ENCODE data around the gene EEF1A2.

EEF1A2 gene

GRCh38 chr20:63497946-63498935 is 642 bp downstream of the EEF1A2 start:
- DNase-seq = no peak

- no peak for DNase-seq
These were observed 1.5 kb downstream of the EEF1A2 start for GRCh38 chr20:63497138-63497945.

GRCh38 chr20:63496596-63497120 is 2.2 kb downstream of the EEF1A2 start:
- no peak for DNase-seq

- DNase-seq = no peak
These were observed 2.9 kb downstream of the EEF1A2 start for GRCh38 chr20:63495741-63496595.

GRCh38 chr20:63495167-63495720 is 3.6 kb downstream of the EEF1A2 start:
- no peak for DNase-seq

GRCh38 chr20:63494420-63495166 is 4.3 kb downstream of the EEF1A2 start:
- DNase-seq = no peak

GRCh38 chr20:63494084-63494419 is 4.8 kb downstream of the EEF1A2 start:
- DNase-seq = no peak

- DNase-seq = no peak
These were observed 5.3 kb downstream of the EEF1A2 start for GRCh38 chr20:63493563-63494020.

GRCh38 chr20:63492982-63493381 is 5.9 kb downstream of the EEF1A2 start:
- DNase-seq = no peak

- no peak for DNase-seq
These were observed 6.4 kb downstream of the EEF1A2 start for GRCh38 chr20:63492518-63492917.

GRCh38 chr20:63491635-63492230 is 7.2 kb downstream of the EEF1A2 start:
- DNase-seq = no peak

- DNase-seq = no peak
These were observed 7.8 kb downstream of the EEF1A2 start for GRCh38 chr20:63491078-63491477.

- no peak for DNase-seq
These were observed 8.5 kb downstream of the EEF1A2 start for GRCh38 chr20:63490416-63490815.

GRCh38 chr20:63488315-63489251 is 10.3 kb downstream of the EEF1A2 start:
- DNase-seq = no peak

GRCh38 chr20:63487781-63488241 is 11.1 kb downstream of the EEF1A2 start:
- no peak for DNase-seq

GRCh38 chr20:63487116-63487764 is 11.6 kb downstream of the EEF1A2 start:
- no peak for DNase-seq

- no peak for DNase-seq
These were observed 12.5 kb downstream of the EEF1A2 start for GRCh38 chr20:63486300-63486855.

GRCh38 chr20:63484651-63485403 is 14.1 kb downstream of the EEF1A2 start:
- DNase-seq = no peak

All from NCI-H1694 (cell line).